Measurements from ENCODE around the gene RFC1.
"Not testable (repeated sequence)": the region's sequence is repeated elsewhere in the genome, so short reads cannot be mapped to it uniquely, and the experiment has no call there.

Gene RFC1

GRCh38 chr4:39365830-39366771 lies at the start of gene RFC1:
Gene RFC1, minus strand, starts transcription at chr4:39366362. Its CDS starts 121 bp downstream, at chr4:39366241.
- in situ Hi-C loops (cut with MboI; ENCODE audit: low sequenced_read_pairs), result no loop called here

- in situ Hi-C loops (cut with MboI; ENCODE audit: low sequenced_read_pairs), result no loop called here
These were observed 49.6 kb upstream of the RFC1 start for GRCh38 chr4:39415678-39416283.

- in situ Hi-C loops (cut with MboI; ENCODE audit: low sequenced_read_pairs), result not testable (repeated sequence)
These were observed 45.4 kb upstream of the RFC1 start for GRCh38 chr4:39411561-39411960.

- in situ Hi-C loops (cut with MboI; ENCODE audit: low sequenced_read_pairs), result no loop called here
These were observed 44.3 kb upstream of the RFC1 start for GRCh38 chr4:39410415-39410814.

GRCh38 chr4:39407584-39407885 lies 41.4 kb upstream of the RFC1 start:
- in situ Hi-C loops (cut with MboI; ENCODE audit: low sequenced_read_pairs), result no loop called here

- in situ Hi-C loops (cut with MboI; ENCODE audit: low sequenced_read_pairs), result no loop called here
These were observed 40.8 kb upstream of the RFC1 start, which contains the start of gene KLB for GRCh38 chr4:39406763-39407583. Gene KLB, plus strand, starts transcription at chr4:39406930. Its CDS starts 20 bp downstream, at chr4:39406950.

GRCh38 chr4:39401640-39402039 lies 35.5 kb upstream of the RFC1 start:
- in situ Hi-C loops (cut with MboI; ENCODE audit: low sequenced_read_pairs), result not testable (repeated sequence)

- in situ Hi-C loops (cut with MboI; ENCODE audit: low sequenced_read_pairs), result no loop called here
These were observed 28.5 kb upstream of the RFC1 start for GRCh38 chr4:39394706-39395105.

- in situ Hi-C loops (cut with MboI; ENCODE audit: low sequenced_read_pairs), result no loop called here
These were observed 24.4 kb upstream of the RFC1 start for GRCh38 chr4:39390603-39391002.

- in situ Hi-C loops (cut with MboI; ENCODE audit: low sequenced_read_pairs), result no loop called here
These were observed 18.4 kb upstream of the RFC1 start for GRCh38 chr4:39384563-39384962.

- in situ Hi-C loops (cut with MboI; ENCODE audit: low sequenced_read_pairs), result no loop called here
These were observed 17.5 kb upstream of the RFC1 start for GRCh38 chr4:39383690-39384089.

GRCh38 chr4:39375478-39375877 lies 9.3 kb upstream of the RFC1 start:
- in situ Hi-C loops (cut with MboI; ENCODE audit: low sequenced_read_pairs), result no loop called here

- in situ Hi-C loops (cut with MboI; ENCODE audit: low sequenced_read_pairs), result not testable (repeated sequence)
These were observed 5.0 kb upstream of the RFC1 start for GRCh38 chr4:39371209-39371608.

- in situ Hi-C loops (cut with MboI; ENCODE audit: low sequenced_read_pairs), result no loop called here
These were observed 3.1 kb upstream of the RFC1 start for GRCh38 chr4:39369301-39369700.

- in situ Hi-C loops (cut with MboI; ENCODE audit: low sequenced_read_pairs), result no loop called here
These were observed 1.0 kb upstream of the RFC1 start for GRCh38 chr4:39367166-39367565.

GRCh38 chr4:39365360-39365759 lies 802 bp downstream of the RFC1 start:
- in situ Hi-C loops (cut with MboI; ENCODE audit: low sequenced_read_pairs), result no loop called here

- in situ Hi-C loops (cut with MboI; ENCODE audit: low sequenced_read_pairs), result no loop called here
These were observed 2.3 kb downstream of the RFC1 start for GRCh38 chr4:39363773-39364393.

GRCh38 chr4:39362827-39363226 lies 3.3 kb downstream of the RFC1 start:
- in situ Hi-C loops (cut with MboI; ENCODE audit: low sequenced_read_pairs), result no loop called here

- in situ Hi-C loops (cut with MboI; ENCODE audit: low sequenced_read_pairs), result not testable (repeated sequence)
These were observed 5.6 kb downstream of the RFC1 start for GRCh38 chr4:39360611-39361010.

GRCh38 chr4:39357002-39357401 lies 9.2 kb downstream of the RFC1 start:
- in situ Hi-C loops (cut with MboI; ENCODE audit: low sequenced_read_pairs), result no loop called here

- in situ Hi-C loops (cut with MboI; ENCODE audit: low sequenced_read_pairs), result no loop called here
These were observed 12.0 kb downstream of the RFC1 start for GRCh38 chr4:39354254-39354552.
